Activated CD8-positive, alpha-beta memory T cell treated with anti-CD3 and anti-CD28 coated beads for 1 hour (primary cell): ENCODE results near the gene TXNRD2.
"Not testable (repeated sequence)": the region's sequence is repeated elsewhere in the genome, so short reads cannot be mapped to it uniquely, and the experiment has no call there.

Experiments used
- DNase-seq, 2 donors: peaks; one replicate each; pipeline ENCODE4 v3.0.0-alpha.2; 2020; ENCODE audit warnings: low read depth in 1 of 2; ENCODE audit errors: extremely low read depth in 1 of 2

Gene TXNRD2

DNA sequence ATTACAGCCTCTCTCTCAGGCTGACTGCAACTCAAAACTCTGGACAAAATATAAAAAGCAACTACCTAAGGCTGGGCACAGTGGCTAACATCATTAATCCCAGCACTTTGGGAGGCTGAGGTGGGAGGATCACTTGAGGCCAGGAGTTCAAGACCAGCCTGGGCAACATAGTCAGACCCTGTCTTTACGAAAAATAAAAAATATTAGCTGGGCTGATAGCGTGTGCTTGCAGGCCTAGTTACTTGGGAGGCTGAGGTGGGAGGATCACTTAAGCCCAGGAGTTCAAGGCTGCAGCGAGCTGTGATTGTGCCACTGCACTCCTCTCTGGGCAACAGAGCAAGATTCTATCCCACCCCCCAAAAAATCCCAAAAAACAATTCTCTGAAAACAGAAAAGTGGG lies 109.6 kb downstream of the TXNRD2 start:
- not testable (repeated sequence) for DNase-seq

DNA sequence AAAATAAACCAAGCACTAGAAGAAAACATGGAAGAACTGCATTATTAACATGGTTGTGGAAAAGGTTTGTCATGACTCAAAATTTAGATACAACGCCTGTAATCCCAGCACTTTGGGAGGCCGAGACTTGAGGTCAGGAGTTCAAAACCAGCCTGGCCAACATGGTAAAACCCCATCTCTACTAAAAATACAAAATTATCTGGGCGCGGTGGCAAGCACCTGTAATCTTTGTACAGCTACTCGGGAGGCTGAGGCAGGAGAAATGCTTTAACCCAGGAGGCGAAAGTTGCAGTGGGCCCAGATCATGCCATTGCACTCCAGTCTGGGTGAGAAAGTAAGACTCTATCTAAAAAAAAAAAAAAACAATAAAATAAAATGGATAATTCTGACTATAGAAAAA lies 110.6 kb downstream of the TXNRD2 start:
- no peak for DNase-seq

DNA sequence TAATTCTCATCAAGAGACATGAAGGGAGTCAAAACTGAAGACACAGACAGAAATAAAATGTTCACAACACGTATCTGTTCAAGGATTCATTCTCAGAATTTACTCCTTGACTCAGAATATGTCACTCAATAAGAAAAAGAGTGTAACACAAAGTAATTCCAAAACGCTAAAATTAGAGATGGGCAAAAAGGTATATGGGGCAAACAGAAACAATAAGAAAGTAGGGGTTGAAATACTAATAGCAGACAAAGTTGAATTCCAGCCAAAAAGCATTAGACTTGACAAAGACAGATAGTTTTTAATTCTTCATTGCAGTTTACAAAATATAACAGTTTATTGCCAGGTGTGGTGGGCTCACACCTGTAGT lies 113.6 kb downstream of the TXNRD2 start:
- DNase-seq: no peak

DNA sequence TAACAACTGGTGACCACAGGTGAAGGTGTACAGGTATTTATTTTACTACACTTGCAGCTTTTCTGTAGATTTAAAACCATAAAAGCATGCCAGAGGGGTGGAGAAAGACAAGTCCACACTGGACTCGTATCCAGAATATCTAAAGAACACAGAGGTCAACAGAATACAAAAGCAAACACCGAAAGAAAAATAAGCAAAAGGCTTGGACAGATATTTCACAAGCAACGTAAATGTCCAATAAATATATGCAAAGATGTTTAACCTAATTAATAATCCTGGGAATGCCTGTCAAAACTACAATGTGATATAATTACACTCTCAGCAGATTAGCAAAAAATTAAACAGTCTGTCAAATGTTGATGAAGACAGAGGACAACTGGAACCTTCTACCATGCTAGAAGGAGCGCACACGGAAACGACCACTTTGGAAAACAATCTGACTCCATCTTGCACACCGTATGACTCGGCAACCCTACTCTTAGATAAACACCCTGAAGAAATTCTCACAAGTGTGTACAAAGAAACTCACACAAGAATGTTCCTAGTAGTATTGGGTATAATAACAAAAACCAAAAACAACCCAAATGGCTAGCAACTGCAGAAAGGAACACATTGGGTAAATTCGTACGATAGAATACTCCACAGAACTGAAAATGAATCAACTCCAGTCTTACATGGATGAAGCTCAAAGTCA lies 114.1 kb downstream of the TXNRD2 start:
- DNase-seq: no peak

DNA sequence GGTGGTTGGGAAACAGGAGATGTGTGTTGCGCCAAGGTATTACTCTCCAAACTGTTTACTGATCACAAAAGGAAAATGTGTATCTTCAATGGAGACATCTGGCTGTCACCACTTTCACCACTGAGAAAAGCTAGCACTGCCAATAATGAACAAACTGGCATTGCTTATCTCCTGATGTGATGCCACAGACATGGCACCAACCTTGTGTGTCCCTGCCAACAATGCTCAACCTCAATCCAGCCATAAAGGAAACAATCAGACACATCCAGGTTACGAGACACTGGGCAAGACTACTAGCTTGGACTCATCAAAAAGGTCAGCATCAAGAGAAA lies 115.0 kb downstream of the TXNRD2 start:
- DNase-seq: no peak

DNA sequence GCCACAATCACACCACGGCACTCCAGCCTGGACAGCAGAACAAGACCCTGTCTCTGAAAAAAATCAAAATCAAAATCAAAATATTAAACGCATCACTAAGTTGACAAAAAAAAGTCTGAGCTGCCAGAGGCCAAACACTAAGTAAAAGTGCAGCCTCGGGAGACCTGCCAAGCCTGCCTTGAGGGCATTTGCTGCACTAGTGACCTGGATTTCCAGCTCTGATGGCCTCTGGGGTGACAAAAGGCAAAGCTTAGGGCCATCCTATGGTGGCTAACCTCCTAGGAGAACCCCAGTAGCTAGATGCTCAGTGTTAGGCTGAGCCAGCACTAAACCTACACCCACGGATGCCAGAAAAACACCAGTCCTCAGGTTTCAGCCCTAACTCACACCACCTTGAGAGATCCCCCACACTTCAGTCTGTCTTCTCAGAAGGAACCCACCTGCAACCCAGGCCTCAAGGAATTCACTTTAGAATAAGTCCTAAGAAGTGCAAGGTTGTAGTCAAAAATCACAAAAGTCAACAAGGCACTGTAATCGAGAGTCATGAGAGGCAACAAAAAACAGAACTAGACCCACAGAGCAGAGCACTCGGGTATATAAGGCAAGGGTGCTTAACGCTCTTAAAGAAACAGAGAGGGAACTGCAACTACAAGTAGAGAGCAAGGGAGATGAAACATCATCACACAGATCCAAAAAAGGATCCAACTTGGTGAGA lies 115.6 kb downstream of the TXNRD2 start:
- DNase-seq: no peak
